GM18498 (cell line): Measurements from ENCODE around the gene COPE.

ENCODE experiments used
- ATAC-seq: cut with Tn5 transposase; IDR thresholded peaks from one replicate; pipeline ENCODE4 v1.9.1; 2021; ENCODE audit warnings: mild to moderate bottlenecking, moderate library complexity; ENCODE audit not compliant: unreplicated experiment

Gene COPE

DNA sequence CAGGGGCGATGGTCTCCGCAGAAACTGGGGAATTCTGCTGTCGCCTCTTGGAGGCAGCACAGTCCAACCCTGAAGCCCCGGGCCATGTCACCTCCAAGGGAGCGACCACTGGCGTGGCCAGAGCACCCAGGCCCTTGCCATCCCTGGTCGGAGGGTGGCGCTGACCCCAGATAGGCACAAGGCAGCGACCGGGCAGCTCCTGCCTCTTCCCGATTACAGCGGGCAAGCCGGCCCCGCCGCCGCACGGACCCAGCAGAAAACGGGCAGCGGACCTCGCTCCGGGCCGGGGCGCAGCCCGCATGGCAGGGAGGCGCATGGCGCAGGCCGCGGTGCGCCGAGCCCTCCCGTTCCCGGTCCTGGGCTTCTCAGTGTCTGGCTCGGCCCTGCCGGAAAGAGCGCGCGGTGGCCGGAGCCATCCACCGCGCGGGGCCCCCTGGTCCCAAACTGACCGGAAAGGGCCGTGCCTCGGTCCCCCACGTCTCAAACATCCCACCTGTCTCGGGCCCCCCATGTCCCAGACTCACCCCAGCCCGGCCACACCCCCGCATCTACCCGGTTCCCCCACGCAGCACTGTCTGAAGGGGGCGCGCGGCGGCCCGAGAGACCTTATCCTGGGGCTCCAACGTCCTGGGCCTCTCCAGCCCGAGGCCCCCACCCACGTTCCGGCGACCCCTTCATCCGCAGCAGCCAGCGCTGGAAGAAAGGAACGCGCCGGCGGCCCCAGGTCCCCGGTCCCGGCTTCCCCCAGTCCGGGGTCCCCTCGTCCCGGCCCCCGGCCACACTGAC lies 24.0 kb downstream of the COPE start:
- ATAC-seq = no peak

DNA sequence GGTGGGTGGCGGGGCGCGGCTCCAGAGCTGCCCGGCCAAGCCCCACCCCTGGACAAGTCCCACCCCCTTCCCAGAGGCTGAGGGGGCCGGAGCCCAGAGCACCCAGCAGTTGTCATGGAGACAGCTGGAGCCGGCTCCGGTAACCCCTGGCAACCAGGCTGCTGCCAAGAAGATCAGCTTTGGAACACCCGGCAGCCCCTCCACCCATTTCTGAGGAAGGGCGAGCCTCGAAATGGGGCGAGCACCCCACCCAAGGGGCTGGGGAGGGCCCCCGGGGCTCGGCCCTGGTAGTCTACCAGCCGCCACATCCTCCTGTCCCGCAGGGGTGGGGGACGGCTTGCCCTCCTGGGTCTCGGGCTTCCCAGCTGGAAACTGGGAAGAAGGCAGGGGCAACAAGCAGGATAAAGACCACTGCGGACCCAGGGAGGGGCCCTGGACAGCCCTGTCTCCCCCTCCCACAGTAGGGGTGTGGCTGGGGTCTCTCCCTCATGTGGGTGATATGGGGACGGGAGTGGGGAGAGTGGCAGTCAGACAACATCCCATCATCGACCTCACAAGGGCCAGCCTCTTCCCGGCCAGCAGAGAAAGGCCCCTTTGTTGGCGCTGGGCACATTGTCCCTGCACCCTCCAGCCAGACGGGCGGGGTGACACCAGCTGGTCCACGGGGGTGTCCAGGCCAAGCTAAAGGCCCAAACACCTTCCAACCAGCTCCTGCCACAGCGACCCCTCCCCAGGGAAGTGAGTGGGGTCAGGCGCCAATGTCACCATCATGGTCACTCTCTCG lies 24.7 kb downstream of the COPE start:
- no peak for ATAC-seq

DNA sequence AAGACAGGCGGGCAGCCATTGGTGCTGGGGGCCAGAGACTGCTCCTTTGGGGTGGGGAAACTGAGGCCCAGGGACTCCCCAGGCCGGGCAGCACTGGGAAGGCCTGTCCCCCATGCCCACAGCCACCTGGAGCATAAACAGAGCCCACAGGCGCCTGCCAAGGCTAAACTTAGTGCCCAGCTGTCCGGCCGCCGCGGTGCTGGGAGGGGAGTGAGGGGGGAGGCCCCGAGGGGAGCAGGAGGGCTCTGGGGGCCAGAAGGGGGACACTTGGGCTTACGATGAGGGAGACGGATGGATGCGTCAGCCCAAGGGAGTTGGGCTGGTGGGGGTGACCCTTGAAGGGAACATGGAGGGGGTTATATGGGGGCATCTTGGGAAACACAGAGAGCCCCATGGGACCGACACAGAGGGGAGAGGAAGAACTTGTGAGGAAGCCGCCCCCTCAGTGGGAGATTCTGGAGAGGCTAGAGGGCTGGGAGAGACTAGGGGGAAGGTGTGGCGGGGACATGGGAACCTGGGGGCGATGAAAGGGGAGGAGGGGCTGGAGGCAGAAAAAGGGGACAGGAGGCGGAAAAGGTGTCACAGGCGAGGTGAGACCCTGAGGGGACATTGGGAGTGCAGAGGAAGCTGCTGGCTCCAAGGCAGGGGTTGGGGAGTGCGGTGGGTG lies 25.5 kb downstream of the COPE start:
- ATAC-seq = no peak

DNA sequence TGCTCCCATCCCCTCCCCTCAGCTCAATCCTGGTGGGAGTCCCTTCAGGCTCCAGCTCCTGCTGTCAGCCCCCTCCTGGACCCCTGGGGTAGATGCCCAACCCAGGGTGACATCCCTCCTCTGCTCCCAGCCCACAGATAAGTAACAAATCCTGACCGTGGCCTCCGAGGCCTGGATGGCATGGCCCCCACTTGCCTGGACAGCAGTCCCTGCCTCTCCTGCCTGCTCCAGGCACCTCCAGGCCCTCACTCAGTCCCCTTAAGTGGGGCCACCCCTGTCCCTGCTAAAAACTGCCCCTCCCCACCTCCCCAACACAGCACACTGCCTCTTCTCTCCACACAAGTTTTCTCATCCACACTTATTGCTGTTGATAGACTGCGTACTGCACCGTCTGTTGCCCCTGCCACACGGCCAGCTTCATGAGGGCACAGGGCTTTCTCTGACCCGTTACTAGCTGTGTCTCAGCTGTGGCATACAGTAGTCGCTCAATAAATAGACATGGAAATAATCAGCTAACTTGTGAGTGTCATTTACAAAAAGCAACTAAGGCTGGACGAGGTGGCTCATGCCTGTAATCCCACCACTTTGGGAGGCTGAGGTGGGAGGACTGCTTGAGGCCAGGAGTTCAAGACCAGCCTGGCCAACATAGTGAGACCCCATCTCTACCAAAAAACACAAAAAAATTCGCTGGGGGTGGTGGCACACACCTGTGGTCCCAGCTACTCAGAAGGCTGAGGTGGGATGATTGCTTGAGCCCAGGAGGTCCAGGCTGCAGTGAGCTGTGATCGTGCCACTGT lies 29.0 kb downstream of the COPE start:
- no peak for ATAC-seq

DNA sequence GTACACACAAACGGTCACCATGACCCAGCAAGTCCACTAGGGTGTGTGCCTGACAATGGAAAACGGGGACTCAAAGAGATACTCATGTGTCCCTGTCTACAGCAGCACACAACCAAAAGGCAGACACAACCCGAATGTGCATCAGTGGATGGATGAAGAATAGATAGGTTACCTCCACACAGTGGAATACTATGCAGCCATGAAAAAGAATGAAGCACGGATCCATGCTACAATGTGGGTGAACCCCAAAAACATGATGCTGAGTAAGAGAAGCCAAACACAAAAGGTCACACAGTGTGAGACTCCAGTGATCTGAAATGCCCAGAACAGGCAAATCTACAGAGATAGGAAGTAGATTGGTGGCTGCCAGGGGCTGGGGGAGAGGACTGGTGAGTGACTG lies 32.2 kb downstream of the COPE start:
- no peak for ATAC-seq

DNA sequence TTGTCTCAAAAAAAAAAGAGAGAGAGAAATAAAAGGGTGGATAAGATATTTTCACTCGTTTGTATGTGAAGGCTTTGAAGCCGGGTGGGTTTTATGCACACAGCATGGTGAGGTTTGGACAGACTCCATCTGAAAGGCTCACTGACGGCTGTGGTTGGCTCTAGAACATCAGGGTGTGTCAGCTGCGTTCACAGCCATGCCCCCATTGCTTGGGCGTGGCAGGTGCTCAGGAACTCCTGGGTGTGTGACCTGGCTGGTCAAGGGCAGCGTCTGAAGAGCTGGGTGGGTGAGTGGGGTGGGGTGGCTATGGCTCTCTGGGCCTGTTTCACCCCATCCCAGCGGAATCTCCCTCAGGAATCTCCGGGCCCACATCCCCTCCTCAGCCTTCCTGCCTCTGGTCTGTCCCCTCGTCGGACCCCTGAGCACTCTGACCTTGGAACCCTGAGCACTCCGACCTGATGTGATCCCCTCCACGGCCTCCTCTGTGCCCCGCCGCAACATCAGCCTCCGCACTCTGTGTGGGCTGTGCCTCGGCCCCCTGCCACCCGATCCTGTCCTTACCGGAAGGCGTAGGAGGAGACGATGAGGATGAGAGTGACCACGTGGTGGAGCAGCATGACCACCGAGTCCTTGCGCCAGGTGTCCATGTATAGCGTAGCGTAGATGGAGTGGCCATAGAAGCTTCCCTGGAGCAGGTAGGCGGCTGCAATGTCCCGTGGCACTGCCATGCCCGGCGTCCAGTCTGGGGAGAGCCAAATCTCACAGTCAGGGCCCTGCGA lies 35.5 kb downstream of the COPE start:
- no peak for ATAC-seq

DNA sequence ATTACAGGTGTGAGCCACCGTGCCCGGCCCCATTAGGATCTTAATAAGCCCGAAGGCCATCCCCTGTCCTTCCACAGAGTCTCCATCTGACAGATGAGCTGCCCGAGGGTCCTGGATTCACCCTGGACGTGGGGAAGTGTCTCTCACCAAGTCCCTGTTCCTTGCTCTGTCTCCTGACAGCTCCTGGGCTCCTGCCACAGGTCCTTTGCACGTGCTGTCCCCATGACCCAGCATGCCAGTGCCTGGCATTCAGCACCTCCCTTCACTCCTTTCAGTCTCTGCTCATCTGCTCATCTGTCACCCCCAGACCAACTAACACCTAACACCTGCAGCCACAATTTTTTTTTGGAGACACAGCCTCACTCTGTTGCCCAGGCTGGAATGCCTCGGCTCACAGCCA lies 37.7 kb downstream of the COPE start:
- ATAC-seq = no peak

DNA sequence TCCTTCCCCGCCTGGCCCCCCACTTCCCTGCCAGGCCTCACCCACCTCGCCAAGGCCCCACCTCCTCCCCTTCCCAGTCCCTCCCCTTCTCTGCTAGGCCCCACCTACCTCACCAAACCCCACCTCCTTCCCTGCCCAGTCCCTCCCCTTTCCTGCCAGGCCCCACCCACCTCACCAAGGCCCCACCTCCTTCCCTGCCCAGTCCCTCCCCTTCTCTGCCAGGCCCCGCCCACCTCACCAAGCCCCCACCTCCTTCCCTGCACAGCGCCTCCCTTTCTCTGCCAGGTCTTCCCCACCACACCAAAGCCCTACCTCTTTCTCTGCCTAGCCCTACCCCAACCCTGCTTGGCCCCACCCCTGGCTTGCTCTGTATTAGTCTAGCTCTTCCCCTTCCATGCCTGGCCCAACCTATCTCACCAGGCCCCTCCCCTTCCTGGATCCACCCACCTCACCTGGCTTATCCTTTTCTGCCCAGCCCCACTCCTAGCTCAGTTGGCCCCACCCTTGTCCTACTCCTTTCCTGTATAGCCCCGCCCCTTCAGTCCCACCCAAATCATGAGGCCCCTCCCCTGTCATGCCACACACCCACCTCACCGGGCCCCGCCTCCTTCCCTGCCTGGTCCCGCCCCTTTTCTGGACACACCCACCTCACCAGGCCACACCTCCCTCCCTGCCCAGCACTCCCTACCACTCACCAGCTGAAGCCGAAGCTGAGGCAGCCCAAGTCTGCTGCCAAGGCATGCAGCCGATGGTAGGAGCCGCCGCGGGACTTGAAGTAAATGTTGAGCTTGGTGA lies 39.4 kb downstream of the COPE start:
- ATAC-seq = no peak

DNA sequence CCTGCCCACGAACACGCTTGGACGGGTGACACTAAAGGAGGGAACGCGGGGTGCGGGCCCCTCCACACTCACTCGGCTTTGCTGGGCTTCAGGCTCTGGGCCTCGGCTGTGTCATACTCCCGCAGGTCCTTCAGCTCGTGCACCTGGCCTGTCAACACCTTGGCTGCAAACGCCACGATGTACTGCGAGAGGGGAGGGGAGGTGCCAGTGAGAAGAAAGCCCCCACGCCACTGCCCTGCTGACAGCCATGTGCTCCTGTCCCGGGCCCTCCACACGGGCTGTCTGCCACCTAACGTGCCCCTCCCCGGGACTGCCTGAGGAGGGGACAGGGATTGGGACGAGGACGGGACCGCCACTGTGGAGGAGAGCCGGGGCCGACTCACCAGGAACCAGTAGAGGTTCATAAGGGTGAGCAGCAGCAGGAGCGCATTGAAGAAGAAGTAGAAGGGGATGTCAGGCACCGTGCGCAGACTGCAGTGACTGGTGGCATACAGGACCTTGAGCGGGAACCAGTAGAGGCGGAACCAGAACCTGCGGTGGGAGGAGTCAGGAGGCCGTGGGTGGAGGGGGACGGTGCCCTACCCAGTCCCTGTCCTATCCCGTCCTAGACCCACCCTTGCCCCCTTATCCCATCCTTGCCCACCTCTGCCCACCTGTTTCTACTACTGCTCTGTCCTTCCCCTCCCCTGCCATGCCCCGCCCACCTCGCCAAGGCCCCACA lies 40.2 kb downstream of the COPE start:
- no peak for ATAC-seq

DNA sequence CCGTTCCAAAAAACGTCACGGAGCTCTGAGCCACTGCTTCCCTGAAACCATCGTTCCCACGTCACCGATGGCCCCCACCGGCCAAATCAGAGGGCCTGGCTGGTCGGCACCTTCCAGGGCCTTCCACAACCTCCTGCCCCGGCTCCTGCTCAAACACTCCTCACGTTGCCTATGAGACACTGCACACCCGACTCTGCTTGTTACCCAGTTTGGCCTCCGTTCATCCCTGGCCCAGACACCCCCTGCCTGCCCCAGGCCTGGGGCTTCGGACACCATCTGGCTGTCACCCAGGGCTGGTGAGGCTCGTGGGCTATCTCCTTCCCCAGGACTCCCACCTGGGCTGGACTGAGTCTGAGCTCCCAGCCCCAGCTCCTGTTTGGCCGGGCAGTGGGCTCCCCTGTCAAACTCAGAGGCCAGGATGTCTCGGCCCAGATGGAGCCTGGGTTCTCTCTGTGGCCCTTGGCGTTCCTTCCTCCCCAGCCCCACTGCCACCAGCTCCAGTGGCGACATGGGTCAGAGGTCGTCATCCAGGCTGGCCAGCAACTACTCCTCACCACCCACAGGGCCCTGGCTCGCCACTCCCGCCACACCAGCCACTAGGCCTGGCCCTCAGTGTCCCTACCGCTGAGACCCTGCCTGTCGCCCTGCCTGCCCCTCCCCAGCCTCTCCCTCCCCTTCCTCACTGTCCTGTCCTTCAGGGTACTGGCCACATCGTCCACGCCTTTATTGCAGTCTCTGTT lies 41.0 kb downstream of the COPE start:
- no peak for ATAC-seq

DNA sequence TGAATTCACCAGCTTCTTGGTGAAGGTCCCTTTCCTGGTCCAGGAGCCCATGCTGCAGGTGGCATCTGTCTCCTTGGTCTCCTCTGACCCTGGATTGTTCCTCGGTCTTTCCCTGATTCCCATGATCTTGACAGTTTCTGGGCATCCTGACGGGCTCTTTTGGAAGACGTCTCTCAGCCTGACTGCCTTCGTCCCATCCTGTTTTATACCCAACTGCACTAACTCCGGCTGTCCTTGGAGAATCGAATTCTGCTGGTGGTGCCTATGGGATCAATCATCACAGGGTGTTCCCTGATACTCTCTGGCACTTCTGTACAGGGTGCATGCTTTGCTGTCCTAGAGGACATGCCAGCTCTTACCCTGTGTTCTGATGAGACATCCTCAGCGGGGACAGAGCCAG lies 42.3 kb downstream of the COPE start:
- no peak for ATAC-seq

DNA sequence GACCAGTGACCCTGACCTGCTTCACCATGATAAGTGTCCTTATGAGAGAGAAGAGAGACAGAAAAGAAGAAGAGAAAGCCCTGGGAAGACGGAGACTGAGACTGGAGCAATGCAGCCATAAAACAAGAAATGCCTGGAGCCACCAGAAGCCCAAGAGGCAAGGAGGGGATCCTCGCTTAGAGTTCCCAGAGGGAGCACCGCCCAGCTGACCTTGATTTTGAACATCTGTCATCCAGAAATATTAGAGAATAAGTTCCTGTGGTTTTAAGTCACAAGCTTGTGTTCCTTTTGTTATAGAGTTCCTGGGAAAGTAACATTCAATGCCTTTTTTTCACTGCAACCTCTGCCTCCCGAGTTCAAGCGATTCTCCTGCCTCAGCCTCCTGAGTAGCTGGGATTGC lies 43.5 kb downstream of the COPE start:
- no peak for ATAC-seq

DNA sequence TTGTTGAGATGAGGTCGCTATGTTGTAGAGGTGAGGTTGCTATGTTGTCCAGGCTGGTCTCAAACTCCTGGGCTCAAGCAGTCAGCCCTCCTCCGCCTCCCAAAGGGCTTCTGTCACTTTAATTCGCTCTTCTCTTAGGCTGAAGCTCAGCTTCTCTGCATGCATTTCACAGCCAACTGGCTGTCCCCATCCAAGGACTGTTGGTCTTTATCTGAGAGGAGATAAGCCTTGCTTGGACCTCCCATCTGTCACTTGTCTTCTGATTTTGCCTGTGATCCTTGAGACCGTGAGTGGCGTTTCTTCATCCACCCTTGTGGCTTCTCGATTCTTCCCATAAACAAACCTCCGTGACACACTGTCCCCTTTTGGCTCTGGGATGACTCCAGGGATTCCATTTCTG lies 47.6 kb downstream of the COPE start:
- ATAC-seq = no peak

DNA sequence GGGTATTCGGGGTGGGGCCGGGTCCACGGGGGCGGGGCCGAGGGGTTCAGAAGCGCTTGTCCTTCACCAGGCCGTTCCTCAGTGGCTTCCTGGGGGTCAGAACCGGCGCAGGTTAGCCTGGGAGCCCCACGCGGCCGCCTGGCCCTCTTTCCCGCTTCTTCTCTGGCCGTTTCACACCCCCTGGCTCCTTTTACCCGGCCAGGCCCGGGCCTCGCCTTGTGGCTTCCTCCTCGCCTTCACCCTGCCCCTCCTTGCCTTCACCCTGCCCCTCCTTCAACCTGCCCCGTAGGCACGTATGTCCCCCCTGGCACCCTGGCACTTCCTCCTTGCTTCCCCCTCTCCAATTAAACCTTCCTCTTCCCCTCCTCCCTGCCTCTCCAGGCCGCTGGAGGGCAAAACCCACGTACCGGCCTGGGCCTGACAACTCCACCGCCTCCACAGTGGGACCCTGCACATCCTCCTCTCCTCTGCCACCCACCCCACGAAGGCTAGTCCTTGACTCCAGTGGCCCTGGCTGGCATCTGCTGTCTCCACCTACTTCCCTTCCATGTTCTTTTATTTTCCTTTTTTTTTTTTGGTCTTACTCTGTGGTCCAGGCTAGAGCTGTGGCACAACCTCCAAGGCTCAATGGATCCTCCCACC lies 48.5 kb downstream of the COPE start:
- ATAC-seq = no peak

DNA sequence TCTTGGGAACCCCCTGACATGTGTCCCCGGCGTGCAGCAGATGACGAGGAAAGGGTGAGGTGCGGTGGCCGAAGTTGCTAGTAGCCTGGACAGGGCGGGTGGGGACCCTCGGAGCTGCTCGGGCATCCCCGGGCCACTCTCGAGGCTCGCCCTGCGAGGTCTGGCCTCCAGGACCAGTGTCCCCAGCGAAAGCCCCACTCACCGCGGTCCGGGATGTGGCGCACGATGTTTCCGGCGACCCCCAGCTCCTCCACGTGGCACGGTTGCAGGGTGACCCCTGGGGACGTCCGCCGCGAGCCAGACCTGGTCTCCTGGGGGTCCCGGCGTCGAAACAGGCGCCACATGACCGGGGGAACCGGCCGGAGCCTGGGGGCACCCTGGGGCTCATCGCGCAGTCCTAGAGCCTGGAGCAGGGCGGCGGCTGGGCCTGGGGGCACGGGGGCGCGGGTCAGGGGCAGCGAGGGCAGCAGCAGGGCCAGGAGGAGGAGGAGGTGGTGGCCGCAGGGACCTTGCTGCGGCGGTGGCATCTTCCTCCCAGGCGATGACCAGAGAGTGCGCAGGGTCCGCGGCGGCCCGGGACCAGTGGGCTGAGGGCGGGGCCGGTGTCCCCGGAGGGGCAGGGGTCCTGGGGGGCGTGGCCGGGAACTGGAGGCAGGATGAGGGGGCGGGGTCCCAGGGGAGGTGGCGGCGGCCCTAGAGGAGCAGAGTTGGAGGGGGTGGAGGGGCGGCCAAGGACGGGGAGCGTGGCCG lies 49.2 kb downstream of the COPE start:
- no peak for ATAC-seq

DNA sequence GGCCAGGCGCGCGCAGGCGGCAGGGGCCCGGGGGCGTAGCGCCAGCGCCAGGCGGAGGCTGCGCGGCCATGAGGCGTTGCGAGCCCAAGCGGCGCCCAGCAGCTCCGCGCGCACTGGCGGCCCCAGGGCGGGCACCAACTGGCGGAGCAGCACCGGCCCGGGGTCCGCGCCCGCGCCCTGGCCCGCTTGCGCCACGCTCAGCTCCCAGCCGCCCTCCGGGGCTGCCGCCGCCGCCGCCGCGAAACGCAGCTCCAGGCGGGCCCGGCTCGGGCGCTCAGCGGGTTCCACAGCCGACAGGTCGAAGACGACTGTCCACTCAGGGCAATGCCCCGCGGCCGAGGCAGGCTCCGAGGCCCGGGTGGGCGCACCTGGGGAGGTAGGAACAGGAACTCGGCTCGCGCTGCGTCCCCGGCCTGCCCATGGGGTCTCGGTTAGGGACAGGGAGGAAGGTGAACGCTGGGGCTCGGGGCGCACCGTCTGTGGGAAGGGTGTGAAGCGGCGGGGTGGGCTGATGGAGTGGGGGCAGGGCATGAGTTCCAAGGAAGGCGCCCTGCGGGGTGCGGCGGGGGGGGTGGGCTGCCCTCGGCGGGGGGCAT lies 50.1 kb downstream of the COPE start:
- no peak for ATAC-seq
